ENCODE data around the gene FXYD3. TPM values are rescaled to one million over a fixed set of nuclear protein-coding genes. Genes with fewer than 3 reads are reported as not detected.

FXYD3 gene
- total RNA-seq, 1 donor from 2014 or later = not detected

GRCh38 chr19:35086455-35086854 lies 29.2 kb upstream of the FXYD3 start:
- Mint-ChIP-seq H3K4me3 (ENCODE audit: unreplicated experiment) (no peak overlapping the region), H3K27me3 (ENCODE audit: unreplicated experiment) (peaks cover 17% of the 10 kb centered on the region), H3K4me1 (ENCODE audit: low read depth, unreplicated experiment) (peaks cover 15% of the 10 kb centered on the region), H3K9me3 (ENCODE audit: unreplicated experiment) (peaks cover 13% of the 10 kb centered on the region), H3K27ac (ENCODE audit: unreplicated experiment) (no peak overlapping the region), H3K36me3 (ENCODE audit: unreplicated experiment) (no peaks in the 10 kb centered on the region)
- no peak for TF ChIP-seq CTCF (IDR thresholded peaks at IDR 0.05; ENCODE audit: partially characterized antibody, unreplicated experiment)
- no peak for DNase-seq

- Mint-ChIP-seq H3K36me3 (ENCODE audit: unreplicated experiment) (no peaks in the 10 kb centered on the region), H3K27ac (ENCODE audit: unreplicated experiment) (peak overlapping the region; percentile 52), H3K4me1 (ENCODE audit: low read depth, unreplicated experiment) (peaks cover 15% of the 10 kb centered on the region), H3K27me3 (ENCODE audit: unreplicated experiment) (peaks cover 16% of the 10 kb centered on the region), H3K4me3 (ENCODE audit: unreplicated experiment) (no peak overlapping the region), H3K9me3 (ENCODE audit: unreplicated experiment) (peaks cover 13% of the 10 kb centered on the region)
- TF ChIP-seq CTCF (IDR thresholded peaks at IDR 0.05; ENCODE audit: partially characterized antibody, unreplicated experiment) = no peak
- DNase-seq = no peak
These were observed 28.2 kb upstream of the FXYD3 start for GRCh38 chr19:35087393-35087792.

- Mint-ChIP-seq H3K27ac (ENCODE audit: unreplicated experiment) (peak overlapping the region; percentile 24), H3K27me3 (ENCODE audit: unreplicated experiment) (peaks cover 15% of the 10 kb centered on the region)
These were observed 27.3 kb upstream of the FXYD3 start for GRCh38 chr19:35088131-35088913.

GRCh38 chr19:35089554-35089953 lies 26.1 kb upstream of the FXYD3 start:
- Mint-ChIP-seq H3K27ac (ENCODE audit: unreplicated experiment) (no peak overlapping the region), H3K4me1 (ENCODE audit: low read depth, unreplicated experiment) (peaks cover 12% of the 10 kb centered on the region), H3K4me3 (ENCODE audit: unreplicated experiment) (no peak overlapping the region), H3K36me3 (ENCODE audit: unreplicated experiment) (no peaks in the 10 kb centered on the region), H3K9me3 (ENCODE audit: unreplicated experiment) (peaks cover 13% of the 10 kb centered on the region), H3K27me3 (ENCODE audit: unreplicated experiment) (peaks cover 11% of the 10 kb centered on the region)
- no peak for DNase-seq
- TF ChIP-seq CTCF (IDR thresholded peaks at IDR 0.05; ENCODE audit: partially characterized antibody, unreplicated experiment) = no peak

More at GRCh38 chr19:35088131-35088913, 27.3 kb upstream of the FXYD3 start:
- no peak for TF ChIP-seq CTCF (IDR thresholded peaks at IDR 0.05; ENCODE audit: partially characterized antibody, unreplicated experiment)
- Mint-ChIP-seq H3K4me3 (ENCODE audit: unreplicated experiment) (no peak overlapping the region), H3K36me3 (ENCODE audit: unreplicated experiment) (no peaks in the 10 kb centered on the region), H3K9me3 (ENCODE audit: unreplicated experiment) (peaks cover 10% of the 10 kb centered on the region), H3K4me1 (ENCODE audit: low read depth, unreplicated experiment) (peaks cover 12% of the 10 kb centered on the region)
- DNase-seq = peak; percentile 76

- peaks cover 12% of the 10 kb centered on the region for H3K4me1 Mint-ChIP-seq (ENCODE audit: low read depth, unreplicated experiment)
- H3K4me3 Mint-ChIP-seq (ENCODE audit: unreplicated experiment) = no peak overlapping the region
- H3K36me3 Mint-ChIP-seq (ENCODE audit: unreplicated experiment) = no peaks in the 10 kb centered on the region
- H3K27ac Mint-ChIP-seq (ENCODE audit: unreplicated experiment) = no peak overlapping the region
- no peak for DNase-seq
- TF ChIP-seq CTCF (IDR thresholded peaks at IDR 0.05; ENCODE audit: partially characterized antibody, unreplicated experiment) = no peak
- peaks cover 11% of the 10 kb centered on the region for H3K27me3 Mint-ChIP-seq (ENCODE audit: unreplicated experiment)
- peaks cover 13% of the 10 kb centered on the region for H3K9me3 Mint-ChIP-seq (ENCODE audit: unreplicated experiment)
These were observed 25.5 kb upstream of the FXYD3 start for GRCh38 chr19:35090160-35090505.
